H1 (cell line): ENCODE data around the gene MTURN. TPM values are rescaled to one million over a fixed set of nuclear protein-coding genes. Genes with fewer than 3 reads are reported as not detected.

Experiments
- CTCF ChIA-PET: fragments of 300-600 bp; sonication (Branson Sonifier 250); formaldehyde crosslinking; loops from one replicate; lab custom pipeline; 2021; ENCODE audit not compliant: partially characterized antibody; lab: Charles Lee
- POLR2A ChIA-PET: fragments of 300-600 bp; sonication (Branson Sonifier 250); formaldehyde crosslinking; loops from one replicate; lab custom pipeline; 2021; ENCODE audit warnings: inconsistent platforms; ENCODE audit not compliant: partially characterized antibody; lab: Charles Lee
- DNase-seq, 2 experiments: peaks; one replicate each; pipeline versions ENCODE4 v3.0.0 to v3.0.0-alpha.2; 2010 to 2022; ENCODE audit warnings: low spot score in 2 of 2, low read depth in 1 of 2, mixed read lengths in 1 of 2
- FAIRE-seq: peaks from 2 replicates; lab custom pipeline; 2011; peaks lifted over from hg19 to GRCh38; lab: Jason Lieb, UNC
- H2AFZ ChIP-seq: 2 replicates; pipeline ENCODE4 v1.8.1; 2012; ENCODE audit warnings: low read length, inconsistent platforms
- H2AK5ac ChIP-seq: 2 replicates; pipeline ENCODE4 v1.6.1; 2013; ENCODE audit warnings: low read depth, low read length
- H2BK120ac ChIP-seq: replicated peaks from 2 replicates; pipeline ENCODE3; 2013; ENCODE audit warnings: low read depth, low read length, inconsistent platforms
- H2BK12ac ChIP-seq: 2 replicates; pipeline ENCODE4 v1.6.1; 2013; ENCODE audit warnings: low read depth, low read length
- H2BK15ac ChIP-seq: 2 replicates; pipeline ENCODE4 v1.6.1; 2013; ENCODE audit warnings: low read length
- H2BK20ac ChIP-seq: 2 replicates; pipeline ENCODE4 v1.6.1; 2013; ENCODE audit warnings: low read length
- H2BK5ac ChIP-seq: 2 replicates; pipeline ENCODE4 v1.6.1; 2013; ENCODE audit warnings: low read depth, low read length
- H3K14ac ChIP-seq: 2 replicates; pipeline ENCODE4 v1.6.1; 2013; ENCODE audit warnings: inconsistent platforms; ENCODE audit not compliant: insufficient read length
- H3K18ac ChIP-seq: 2 replicates; pipeline ENCODE4 v1.6.1; 2013; ENCODE audit warnings: low read length; ENCODE audit errors: extremely low read depth
- H3K23ac ChIP-seq: 2 replicates; pipeline ENCODE4 v1.6.1; 2013; ENCODE audit warnings: inconsistent platforms; ENCODE audit not compliant: insufficient read length
- H3K23me2 ChIP-seq: 2 replicates; pipeline ENCODE4 v1.6.1; 2013; ENCODE audit warnings: low read depth, low read length
- H3K27ac ChIP-seq: 2 replicates; pipeline ENCODE4 v1.6.1; 2011; ENCODE audit warnings: low read depth, low read length, inconsistent platforms
- H3K27me3 ChIP-seq, 4 experiments: replicated peaks in 1 of 4; 1 replicate in 1 of 4; 2 replicates in 3 of 4; pipeline versions ENCODE4 v1.6.1 to v1.8.1; 2011 to 2013; ENCODE audit warnings: low read length in 3 of 4, mild to moderate bottlenecking in 3 of 4, inconsistent platforms in 2 of 4, mixed read lengths in 2 of 4, moderate library complexity in 1 of 4; ENCODE audit not compliant: control insufficient read depth in 3 of 4, insufficient read depth in 3 of 4; ENCODE audit errors: extremely low read depth in 1 of 4
- H3K36me3 ChIP-seq, 4 experiments: 2 replicates each; pipeline versions ENCODE4 v1.6.1 to v1.8.1; 2011 to 2013; ENCODE audit warnings: mild to moderate bottlenecking in 4 of 4, low read length in 3 of 4, moderate library complexity in 2 of 4, control low read depth in 1 of 4, inconsistent platforms in 1 of 4; ENCODE audit not compliant: insufficient read depth in 4 of 4, control insufficient read depth in 2 of 4
- H3K4ac ChIP-seq: replicated peaks from 2 replicates; pipeline ENCODE3; 2013; ENCODE audit warnings: low read length, low read depth, mixed read lengths, inconsistent platforms; ENCODE audit not compliant: insufficient read length
- H3K4me1 ChIP-seq, 4 experiments: replicated peaks in 1 of 4; 1 replicate in 1 of 4; 2 replicates in 3 of 4; pipeline versions ENCODE4 v1.6.1 to v1.8.1; 2011 to 2013; ENCODE audit warnings: low read length in 3 of 4, inconsistent platforms in 2 of 4, mixed read lengths in 1 of 4; ENCODE audit not compliant: insufficient read depth in 4 of 4, control insufficient read depth in 3 of 4
- H3K4me2 ChIP-seq, 2 experiments: 2 replicates each; pipeline versions ENCODE4 v1.6.1 to v1.8.1; 2011 to 2013; ENCODE audit warnings: low read depth in 2 of 2, low read length in 2 of 2, control low read depth in 1 of 2, inconsistent platforms in 1 of 2, mild to moderate bottlenecking in 1 of 2; ENCODE audit not compliant: insufficient read depth in 1 of 2
- H3K4me3 ChIP-seq, 4 experiments: fragments of 200-600, 300-600 bp in 1 of 4; sonication (generic), shearing (Covaris generic), sonication (Bioruptor Twin) in 1 of 4; 2 replicates each; pipeline versions ENCODE4 v1.5.1 to v1.8.1; 2011 to 2016; ENCODE audit warnings: low read length in 4 of 4, low read depth in 3 of 4, control low read depth in 2 of 4, inconsistent platforms in 2 of 4, mild to moderate bottlenecking in 2 of 4, mixed read lengths in 1 of 4, moderate library complexity in 1 of 4; ENCODE audit not compliant: insufficient read depth in 2 of 4; ENCODE audit errors: extremely low read depth in 1 of 4
- H3K56ac ChIP-seq: replicated peaks from 2 replicates; pipeline ENCODE3; 2013; ENCODE audit warnings: low read depth, mild to moderate bottlenecking, mixed read lengths, low read length, inconsistent platforms; ENCODE audit not compliant: insufficient read length
- H3K79me1 ChIP-seq: 2 replicates; pipeline ENCODE4 v1.6.1; 2013; ENCODE audit warnings: low read depth, low read length, control low read depth
- H3K79me2 ChIP-seq, 2 experiments: 2 replicates each; pipeline versions ENCODE4 v1.6.1 to v1.8.1; 2012 to 2013; ENCODE audit warnings: low read length in 2 of 2, mild to moderate bottlenecking in 2 of 2, inconsistent platforms in 1 of 2; ENCODE audit not compliant: insufficient read depth in 2 of 2, control insufficient read depth in 1 of 2
- H3K9ac ChIP-seq, 4 experiments: replicated peaks in 1 of 4; 1 replicate in 1 of 4; 2 replicates in 3 of 4; pipeline versions ENCODE4 v1.6.1 to v1.8.1; 2011 to 2013; ENCODE audit warnings: low read depth in 3 of 4, low read length in 3 of 4, control low read depth in 2 of 4, mild to moderate bottlenecking in 2 of 4, moderate library complexity in 2 of 4, inconsistent platforms in 1 of 4; ENCODE audit errors: extremely low read depth in 1 of 4
- H3K9me3 ChIP-seq, 2 experiments: 2 replicates each; pipeline versions ENCODE4 v1.6.1 to v1.8.1; 2012 to 2013; ENCODE audit warnings: mild to moderate bottlenecking in 2 of 2, moderate library complexity in 2 of 2, control low read depth in 1 of 2, inconsistent platforms in 1 of 2, low read depth in 1 of 2, low read length in 1 of 2, mixed read lengths in 1 of 2; ENCODE audit not compliant: insufficient read depth in 2 of 2
- H4K20me1 ChIP-seq, 2 experiments: replicated peaks in 1 of 2; 2 replicates each; pipeline versions ENCODE3 to v1.8.1; 2011 to 2013; ENCODE audit warnings: inconsistent platforms in 2 of 2, low read length in 2 of 2, mild to moderate bottlenecking in 1 of 2; ENCODE audit not compliant: insufficient read depth in 2 of 2, control insufficient read depth in 1 of 2
- H4K5ac ChIP-seq: 2 replicates; pipeline ENCODE4 v1.6.1; 2013; ENCODE audit warnings: low read length, low read depth, mixed read lengths, inconsistent platforms; ENCODE audit not compliant: insufficient read length
- H4K8ac ChIP-seq: 2 replicates; pipeline ENCODE4 v1.8.0; 2013; ENCODE audit warnings: mild to moderate bottlenecking, moderate library complexity, low read length, inconsistent platforms; ENCODE audit not compliant: insufficient read depth; ENCODE audit errors: extremely low read depth
- H4K91ac ChIP-seq: replicated peaks from 2 replicates; pipeline ENCODE3; 2013; ENCODE audit warnings: low read length, mixed read lengths, inconsistent platforms; ENCODE audit not compliant: insufficient read length
- ASH2L ChIP-seq: fragments of 200-600, 300-600 bp; sonication (generic); IDR thresholded peaks from one replicate; pipeline ENCODE4 v1.7.1; 2017; ENCODE audit warnings: low read length
- EP300 ChIP-seq, 2 experiments: IDR thresholded peaks; 1 replicate in 1 of 2; 2 replicates in 1 of 2; pipeline ENCODE4 v1.6.1; 2011 to 2012; ENCODE audit warnings: low read depth in 2 of 2, low read length in 2 of 2, mild to moderate bottlenecking in 2 of 2, borderline replicate concordance in 1 of 2, inconsistent platforms in 1 of 2, moderate library complexity in 1 of 2
- GTF2F1 ChIP-seq: IDR thresholded peaks from 2 replicates; pipeline ENCODE4 v1.6.1; 2012; ENCODE audit warnings: low read depth, low read length, improper control_type of control experiment, borderline replicate concordance
- JUND ChIP-seq: IDR thresholded peaks from 2 replicates; pipeline ENCODE4 v1.6.1; 2011; ENCODE audit warnings: mild to moderate bottlenecking, improper control_type of control experiment, low read length
- KDM5A ChIP-seq: fragments of 200-600 bp; IDR thresholded peaks from 2 replicates; pipeline ENCODE4 v1.7.1; 2012; ENCODE audit warnings: mild to moderate bottlenecking, low read length, inconsistent platforms, mixed read lengths
- MAFK ChIP-seq: IDR thresholded peaks from 2 replicates; pipeline ENCODE4 v1.6.1; 2012; ENCODE audit warnings: low read depth, mild to moderate bottlenecking, improper control_type of control experiment, low read length
- NANOG ChIP-seq: IDR thresholded peaks from 2 replicates; pipeline ENCODE4 v1.6.1; 2011; ENCODE audit warnings: low read length, low read depth, mild to moderate bottlenecking, inconsistent platforms; ENCODE audit not compliant: insufficient read depth, poor library complexity, severe bottlenecking
- POLR2A ChIP-seq, 2 experiments: IDR thresholded peaks; 1 replicate in 1 of 2; 2 replicates in 1 of 2; pipeline ENCODE4 v1.6.1; 2011; ENCODE audit warnings: low read depth in 2 of 2, low read length in 2 of 2, mild to moderate bottlenecking in 2 of 2; ENCODE audit errors: control extremely low read depth in 1 of 2
- RAD21 ChIP-seq, 2 experiments: IDR thresholded peaks in 1 of 2; conservative IDR thresholded peaks in 1 of 2; 2 replicates each; pipeline ENCODE4 v1.6.1; 2011; ENCODE audit warnings: low read depth in 2 of 2, low read length in 2 of 2, improper control_type of control experiment in 1 of 2, inconsistent platforms in 1 of 2, mild to moderate bottlenecking in 1 of 2, moderate library complexity in 1 of 2
- RNF2 ChIP-seq: fragments of 200-900, 300-1000 bp; sonication (generic); IDR thresholded peaks from 2 replicates; pipeline ENCODE4 v1.7.1; 2016; ENCODE audit warnings: borderline replicate concordance, low read depth, mild to moderate bottlenecking, antibody characterized with exemption, low read length; ENCODE audit not compliant: poor library complexity, severe bottlenecking; ENCODE audit errors: missing control alignments
- SIRT6 ChIP-seq: IDR thresholded peaks from one replicate; pipeline ENCODE4 v1.7.1; 2012; ENCODE audit warnings: low read length, inconsistent platforms
- SIX5 ChIP-seq: IDR thresholded peaks from 2 replicates; pipeline ENCODE4 v1.6.1; 2011; ENCODE audit warnings: mild to moderate bottlenecking, low read depth, low read length
- SRF ChIP-seq: IDR thresholded peaks from 2 replicates; pipeline ENCODE4 v1.6.1; 2011; ENCODE audit warnings: mild to moderate bottlenecking, low read depth, low read length, moderate library complexity
- WGBS, 2 experiments: shearing (Covaris generic) in 1 of 2; methylation state at CpG; one replicate each; pipeline versions ENCODE4 v1.1.6 to v1.1.7; 2013 to 2015; ENCODE audit warnings: low lambda C conversion rate in 2 of 2, mixed read lengths in 2 of 2, inconsistent platforms in 1 of 2, low coverage in 1 of 2, missing lambda C conversion rate in 1 of 2; ENCODE audit not compliant: insufficient replicate concordance in 2 of 2, insufficient coverage in 1 of 2, insufficient read length in 1 of 2; ENCODE audit errors: extremely low coverage in 1 of 2, missing lambda C conversion rate in 1 of 2; 5-methylcytosine and 5-hydroxymethylcytosine counted together
- polyA plus RNA-seq, 7 experiments: library from polyadenylated mRNA; depleted of rRNA in 3 of 7; stranded (reverse) in 5 of 7; unstranded in 2 of 7; fragments of >200 nt in 5 of 7; fragments of 200-250 nt in 2 of 7; gene quantifications; 1 replicate in 5 of 7; 2 replicates in 1 of 7; 4 replicates in 1 of 7; pipeline versions ENCODE4 v1.2.1 to v1.2.3, GENCODE V29; 2011 to 2013; ENCODE audit warnings: missing spikeins in 2 of 7, mixed read lengths in 2 of 7
- total RNA-seq: library from RNA; stranded (reverse); fragmentation: NEBNext Ultra II Directional; extraction: Animal tissue kit (Norgen Biotek cat#: 25700); gene quantifications from 2 replicates; pipeline ENCODE4 v1.2.1, GENCODE V29; 2021

The MTURN gene
- total and polyA plus RNA-seq, 2 of the 8 experiments (the other 6 are each of a cell fraction or from before 2014, with no cell fraction given): 2.6 to 5.8 TPM

DNA sequence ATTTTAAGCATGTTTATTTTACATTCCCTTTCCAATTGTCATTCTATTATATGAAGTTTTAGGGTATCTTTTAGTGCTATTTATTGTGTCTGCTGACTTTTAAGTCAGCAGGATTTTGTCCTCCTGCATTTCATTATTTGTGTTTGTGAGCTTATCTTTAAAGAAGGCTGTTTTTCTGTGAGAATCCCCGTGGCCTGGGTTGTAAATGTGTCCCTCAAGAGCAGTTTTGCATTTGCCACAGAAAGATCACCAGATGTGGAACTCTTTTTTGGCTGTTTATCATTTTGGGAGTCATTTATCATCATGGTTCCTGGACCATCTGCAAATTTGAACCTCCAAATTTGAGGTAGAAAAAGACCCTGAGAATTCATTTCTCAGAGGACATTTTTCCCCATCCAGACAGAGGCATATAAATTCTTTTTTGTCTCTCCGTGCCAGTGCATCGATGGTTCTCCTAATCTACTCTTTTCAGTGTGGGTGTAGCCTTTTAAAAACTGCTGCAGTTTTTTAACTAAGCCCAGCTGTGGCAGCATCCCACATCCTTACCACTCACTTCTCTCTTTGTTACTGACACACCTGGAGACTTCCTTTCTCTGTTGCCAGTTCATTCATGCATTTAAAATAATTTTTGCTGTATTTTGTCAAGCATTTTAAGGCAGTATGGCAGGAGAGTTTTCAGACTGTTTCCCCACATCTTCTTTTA is 20.1 kb upstream of the MTURN start:
- H3K4me3 ChIP-seq: no peak overlapping the region
- H4K5ac ChIP-seq: no peak overlapping the region
- ChIA-PET CTCF (no interaction called here), POLR2A (interaction anchor here (0.6 kb wide), 1 partner anchor 440 kb away, joined by 3 read pairs; no protein-coding TSS in a partner anchor)
- H3K4me1 ChIP-seq: no peaks in the 10 kb centered on the region; a peak in 1 of 7 replicates
- no peak overlapping the region for H3K27ac ChIP-seq
- no peak overlapping the region for H3K23ac ChIP-seq
- no peaks in the 10 kb centered on the region for H3K79me1 ChIP-seq
- no peak overlapping the region for H2BK120ac ChIP-seq
- H3K4ac ChIP-seq: no peak overlapping the region
- H3K9me3 ChIP-seq: peaks cover 4 to 16% of the 10 kb centered on the region in 2 experiments
- no peak overlapping the region for H2BK15ac ChIP-seq
- H3K36me3 ChIP-seq: peaks cover 0 to 4% (median 0%) of the 10 kb centered on the region in 4 experiments; a peak in 1 of 8 replicates
- no peak overlapping the region for H2BK5ac ChIP-seq
- H3K23me2 ChIP-seq: no peaks in the 10 kb centered on the region
- DNase-seq (no peak), FAIRE-seq (no peak)
- H3K79me2 ChIP-seq: no peaks in the 10 kb centered on the region
- no peak overlapping the region for H3K9ac ChIP-seq
- peaks cover 0 to 5% of the 10 kb centered on the region in 2 experiments for H4K20me1 ChIP-seq
- H3K18ac ChIP-seq: no peak overlapping the region
- H3K4me2 ChIP-seq: no peak overlapping the region
- WGBS, 2 experiments: 91% methylated on average over 3 of the region's 3 CpGs; no CpG with 5 or more reads in 1 of the 2 experiments
- no peak overlapping the region for H2AFZ ChIP-seq
- no peak overlapping the region for H2AK5ac ChIP-seq
- no peak overlapping the region for H2BK12ac ChIP-seq
- H3K56ac ChIP-seq: no peak overlapping the region
- no peak overlapping the region for H4K91ac ChIP-seq
- H3K27me3 ChIP-seq: no peaks in the 10 kb centered on the region
- H2BK20ac ChIP-seq: no peak overlapping the region
- H3K14ac ChIP-seq: no peak overlapping the region
- H4K8ac ChIP-seq: no peak overlapping the region
- TF ChIP-seq ASH2L: no peak
- no peak for TF ChIP-seq NANOG
- TF ChIP-seq SIX5: no peak
- no peak for TF ChIP-seq RAD21 (IDR thresholded peaks at IDR 0.05 in 1 of 2, conservative IDR thresholded peaks at IDR 0.05 in 1 of 2; ENCODE audit: low read depth in 2 of 2, low read length in 2 of 2)
- no peak for TF ChIP-seq POLR2A (IDR thresholded peaks at IDR 0.05; ENCODE audit: control extremely low read depth in 1 of 2, low read depth in 2 of 2, low read length in 2 of 2)
- no peak for TF ChIP-seq GTF2F1
- no peak for TF ChIP-seq SRF
- TF ChIP-seq RNF2: no peak
- TF ChIP-seq KDM5A: no peak
- TF ChIP-seq MAFK: no peak
- TF ChIP-seq JUND: no peak
- TF ChIP-seq SIRT6: no peak
- no peak for TF ChIP-seq EP300 (IDR thresholded peaks at IDR 0.05; ENCODE audit: borderline replicate concordance in 1 of 2, low read depth in 2 of 2, low read length in 2 of 2)
